CD4-positive, alpha-beta T cell treated with Interleukin-15 for 1 hour (primary cell): Measurements from ENCODE around the gene RNF150.
A peak's percentile ranks its signal among the peaks of the same experiment; 100 is the strongest.
"Not testable (repeated sequence)": the region's sequence is repeated elsewhere in the genome, so short reads cannot be mapped to it uniquely, and the experiment has no call there.

ENCODE experiments used
- DNase-seq: peaks from one replicate; pipeline ENCODE4 v3.0.0-alpha.2; 2020

RNF150 gene

GRCh38 chr4:141133146-141133998 is at the start of gene RNF150:
Gene RNF150, minus strand, starts transcription at chr4:141133469.
- peak; percentile 44 for DNase-seq

- no peak for DNase-seq
Measured at GRCh38 chr4:141180991-141181761, 47.9 kb upstream of the RNF150 start.

GRCh38 chr4:141179474-141180373 is 46.5 kb upstream of the RNF150 start:
- DNase-seq, result no peak

GRCh38 chr4:141177171-141177570 is 43.9 kb upstream of the RNF150 start:
- no peak for DNase-seq

- DNase-seq, result no peak
Measured at GRCh38 chr4:141174457-141174856, 41.2 kb upstream of the RNF150 start.

- no peak for DNase-seq
Measured at GRCh38 chr4:141170671-141171070, 37.4 kb upstream of the RNF150 start.

- DNase-seq, result no peak
Measured at GRCh38 chr4:141169391-141169790, 36.1 kb upstream of the RNF150 start.

GRCh38 chr4:141165001-141165400 is 31.7 kb upstream of the RNF150 start:
- DNase-seq, result not testable (repeated sequence)

GRCh38 chr4:141159027-141159426 is 25.8 kb upstream of the RNF150 start:
- DNase-seq, result no peak

- DNase-seq, result no peak
Measured at GRCh38 chr4:141158219-141158618, 24.9 kb upstream of the RNF150 start.

- DNase-seq, result no peak
Measured at GRCh38 chr4:141155586-141155985, 22.3 kb upstream of the RNF150 start.

GRCh38 chr4:141154725-141155124 is 21.5 kb upstream of the RNF150 start:
- no peak for DNase-seq

GRCh38 chr4:141153751-141154510 is 20.7 kb upstream of the RNF150 start:
- DNase-seq, result no peak

GRCh38 chr4:141144207-141144606 is 10.9 kb upstream of the RNF150 start:
- DNase-seq, result no peak

- DNase-seq, result no peak
Measured at GRCh38 chr4:141142423-141142822, 9.2 kb upstream of the RNF150 start.

GRCh38 chr4:141140391-141141200 is 7.3 kb upstream of the RNF150 start:
- no peak for DNase-seq

- no peak for DNase-seq
Measured at GRCh38 chr4:141133999-141134995, 1.0 kb upstream of the RNF150 start.

GRCh38 chr4:141132709-141133145 is 542 bp downstream of the RNF150 start:
- no peak for DNase-seq

GRCh38 chr4:141132072-141132708 is 1.1 kb downstream of the RNF150 start:
- DNase-seq, result no peak

- DNase-seq, result no peak
Measured at GRCh38 chr4:141131723-141132071, 1.6 kb downstream of the RNF150 start.
